BJ (cell line): ENCODE results near the gene NRK. TPM values are rescaled to one million over a fixed set of nuclear protein-coding genes. Genes with fewer than 3 reads are reported as not detected.

Experiments used
- CTCF ChIA-PET: fragments of 350-600 bp; formaldehyde crosslinking; extraction: SDS; loops from one replicate; lab custom pipeline; 2021; ENCODE audit warnings: antibody characterized with exemption, inconsistent platforms; lab: Yijun Ruan, JAX
- POLR2A ChIA-PET: fragments of 300-600 bp; sonication (Branson Sonifier 250); formaldehyde crosslinking; extraction: SDS; loops from one replicate; lab custom pipeline; 2021; ENCODE audit warnings: antibody characterized with exemption; lab: Charles Lee
- DNase-seq: peaks from one replicate; pipeline ENCODE4 v3.0.0-alpha.2; 2011; ENCODE audit warnings: low read depth
- H3K27me3 ChIP-seq: 2 replicates; pipeline ENCODE4 v1.6.0; 2011; ENCODE audit warnings: low read length; ENCODE audit not compliant: control insufficient read depth, insufficient read depth
- H3K36me3 ChIP-seq: 2 replicates; pipeline ENCODE4 v1.5.1; 2011; ENCODE audit warnings: low read length; ENCODE audit not compliant: control insufficient read depth, insufficient read depth
- H3K4me3 ChIP-seq: 2 replicates; pipeline ENCODE4 v1.5.1; 2011; ENCODE audit warnings: low read depth, mild to moderate bottlenecking, control low read depth, low read length
- CTCF ChIP-seq: IDR thresholded peaks from 2 replicates; pipeline ENCODE4 v1.5.1; 2011; ENCODE audit warnings: low read depth, mild to moderate bottlenecking, control low read depth, inconsistent platforms, low read length, moderate library complexity; ENCODE audit not compliant: insufficient read depth
- polyA plus RNA-seq: library from polyadenylated mRNA; depleted of rRNA; stranded (reverse); fragments of >200 nt; gene quantifications from 2 replicates; pipeline ENCODE4 v1.2.3, GENCODE V29; 2011

Gene NRK
- polyA plus RNA-seq, 1 experiment, result 0.16 TPM

DNA sequence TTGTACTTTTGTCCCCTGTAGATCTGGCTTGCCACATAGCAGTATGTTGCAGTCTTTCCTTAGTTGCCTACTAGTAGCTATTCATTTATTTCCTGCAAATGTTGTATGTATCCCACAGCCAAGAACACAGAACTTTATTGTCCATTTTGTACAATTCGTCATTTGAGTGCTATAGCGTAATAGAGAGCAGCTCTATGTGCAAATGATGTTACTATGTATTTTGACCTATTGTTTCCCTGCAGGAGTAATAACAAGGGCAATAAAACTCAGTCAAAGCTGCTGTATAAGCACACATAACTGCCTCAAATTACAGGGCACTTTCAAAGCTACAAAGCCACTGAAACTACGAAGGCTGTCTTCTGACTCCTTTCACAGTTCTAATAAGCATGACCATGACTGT lies 48.1 kb downstream of the NRK start:
- H3K4me3 ChIP-seq, result no peak overlapping the region
- CTCF ChIA-PET, result no interaction called here
- DNase-seq, result no peak
- no peaks in the 10 kb centered on the region for H3K27me3 ChIP-seq
- POLR2A ChIA-PET, result no interaction called here
- no peak for TF ChIP-seq CTCF
- no peaks in the 10 kb centered on the region for H3K36me3 ChIP-seq

- Histone ChIP-seq H3K36me3 (no peaks in the 10 kb centered on the region), H3K27me3 (no peaks in the 10 kb centered on the region), H3K4me3 (no peak overlapping the region)
- CTCF ChIA-PET, result no interaction called here
- POLR2A ChIA-PET, result no interaction called here
- DNase-seq, result no peak
- no peak for TF ChIP-seq CTCF
These were observed 50.6 kb downstream of the NRK start for GRCh38 chrX:105872941-105873340.

- ChIA-PET POLR2A (no interaction called here), CTCF (no interaction called here)
- Histone ChIP-seq H3K4me3 (no peak overlapping the region), H3K27me3 (no peaks in the 10 kb centered on the region), H3K36me3 (no peaks in the 10 kb centered on the region)
- no peak for TF ChIP-seq CTCF
- no peak for DNase-seq
These were observed 52.5 kb downstream of the NRK start for GRCh38 chrX:105874790-105875189.

DNA sequence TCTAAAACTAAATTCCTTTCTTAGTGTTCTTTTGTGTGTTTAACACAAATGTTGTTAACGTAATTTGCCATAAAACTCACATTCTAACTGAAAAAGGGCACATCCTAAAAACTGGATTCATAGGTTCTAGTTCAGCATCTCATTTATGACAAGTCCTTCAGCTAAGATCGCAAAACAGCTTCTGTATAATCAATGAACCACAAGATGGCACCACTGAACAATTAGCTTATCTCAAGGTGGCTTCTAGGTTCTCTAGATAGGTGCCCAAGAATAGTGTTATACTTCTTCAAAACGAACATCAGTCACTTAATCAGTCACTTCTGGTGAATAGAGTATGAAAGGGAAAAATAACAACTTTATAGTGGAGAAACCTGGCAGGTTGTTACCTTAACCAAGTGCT lies 54.3 kb downstream of the NRK start:
- H3K36me3 ChIP-seq, result no peaks in the 10 kb centered on the region
- ChIA-PET CTCF (no interaction called here), POLR2A (no interaction called here)
- TF ChIP-seq CTCF, result no peak
- no peak overlapping the region for H3K4me3 ChIP-seq
- DNase-seq, result no peak
- no peaks in the 10 kb centered on the region for H3K27me3 ChIP-seq

DNA sequence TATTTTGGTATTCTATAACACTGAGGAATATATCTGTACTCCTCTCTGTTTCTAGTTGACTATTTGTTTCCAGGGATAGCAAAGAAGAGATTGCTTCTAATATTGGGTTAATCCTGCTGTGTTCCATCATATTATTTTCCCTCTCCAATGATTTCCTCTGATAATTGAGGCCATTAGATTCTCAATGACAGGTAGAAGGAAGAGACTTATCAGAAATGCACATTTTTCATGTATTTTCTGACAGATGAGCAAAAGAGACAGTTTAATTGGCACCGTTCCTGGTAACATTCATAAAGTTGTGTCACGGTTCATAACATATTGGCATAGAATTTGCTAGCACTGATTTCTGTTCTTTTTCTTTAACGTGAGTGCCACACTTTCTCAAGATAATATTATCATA lies 58.2 kb downstream of the NRK start:
- CTCF ChIA-PET, result no interaction called here
- POLR2A ChIA-PET, result no interaction called here
- TF ChIP-seq CTCF, result no peak
- no peaks in the 10 kb centered on the region for H3K27me3 ChIP-seq
- no peak for DNase-seq
- H3K4me3 ChIP-seq, result no peak overlapping the region
- H3K36me3 ChIP-seq, result no peaks in the 10 kb centered on the region
